VCaP (cell line): ENCODE results near the gene CLK4.

Source experiments
- H3K27ac ChIP-seq: fragments of 450-650 bp; 2 replicates; pipeline ENCODE4 v1.5.1; 2017
- CTCF ChIP-seq: fragments of 450-650 bp; conservative IDR thresholded peaks from 2 replicates; pipeline ENCODE4 v1.5.1; 2017; ENCODE audit warnings: mild to moderate bottlenecking, moderate library complexity

The CLK4 gene

GRCh38 chr5:178573216-178573615 is 53.6 kb downstream of the CLK4 start:
- no peak for TF ChIP-seq CTCF
- no peak overlapping the region for H3K27ac ChIP-seq

GRCh38 chr5:178572617-178573016 is 54.2 kb downstream of the CLK4 start:
- TF ChIP-seq CTCF: no peak
- H3K27ac ChIP-seq: no peak overlapping the region

- TF ChIP-seq CTCF: no peak
- no peak overlapping the region for H3K27ac ChIP-seq
Observed at GRCh38 chr5:178569485-178569884, 57.4 kb downstream of the CLK4 start.

- H3K27ac ChIP-seq: no peak overlapping the region
- TF ChIP-seq CTCF: no peak
Observed at GRCh38 chr5:178564811-178565550, 61.9 kb downstream of the CLK4 start.

- TF ChIP-seq CTCF: no peak
- H3K27ac ChIP-seq: no peak overlapping the region
Observed at GRCh38 chr5:178564397-178564796, 62.5 kb downstream of the CLK4 start.

GRCh38 chr5:178563621-178564020 is 63.2 kb downstream of the CLK4 start:
- TF ChIP-seq CTCF: no peak
- H3K27ac ChIP-seq: no peak overlapping the region

- no peak overlapping the region for H3K27ac ChIP-seq
- TF ChIP-seq CTCF: no peak
Observed at GRCh38 chr5:178561746-178562264, 65.0 kb downstream of the CLK4 start.
